Measurements from ENCODE around the gene CRYM.
"Not testable (repeated sequence)": the region's sequence is repeated elsewhere in the genome, so short reads cannot be mapped to it uniquely, and the experiment has no call there.

DNA sequence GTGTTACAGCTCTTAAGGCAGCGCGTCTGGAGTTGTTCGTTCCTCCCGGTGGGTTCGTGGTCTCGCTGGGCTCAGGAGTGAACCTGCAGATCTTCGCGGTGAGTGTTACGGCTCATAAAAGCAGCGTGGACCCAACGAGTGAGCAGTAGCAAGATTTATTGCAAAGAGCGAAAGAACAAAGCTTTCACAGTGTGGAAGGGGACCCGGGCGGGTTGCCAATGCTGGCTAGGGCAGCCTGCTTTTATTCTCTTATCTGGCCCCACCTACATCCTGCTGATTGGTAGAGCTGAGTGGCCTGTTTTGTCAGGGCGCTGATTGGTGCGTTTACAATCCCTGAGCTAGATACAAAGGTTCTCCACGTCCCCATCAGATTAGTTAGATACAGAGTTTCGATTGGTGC lies 34.0 kb upstream of the CRYM start:
- TF ChIP-seq, protein P1, sequence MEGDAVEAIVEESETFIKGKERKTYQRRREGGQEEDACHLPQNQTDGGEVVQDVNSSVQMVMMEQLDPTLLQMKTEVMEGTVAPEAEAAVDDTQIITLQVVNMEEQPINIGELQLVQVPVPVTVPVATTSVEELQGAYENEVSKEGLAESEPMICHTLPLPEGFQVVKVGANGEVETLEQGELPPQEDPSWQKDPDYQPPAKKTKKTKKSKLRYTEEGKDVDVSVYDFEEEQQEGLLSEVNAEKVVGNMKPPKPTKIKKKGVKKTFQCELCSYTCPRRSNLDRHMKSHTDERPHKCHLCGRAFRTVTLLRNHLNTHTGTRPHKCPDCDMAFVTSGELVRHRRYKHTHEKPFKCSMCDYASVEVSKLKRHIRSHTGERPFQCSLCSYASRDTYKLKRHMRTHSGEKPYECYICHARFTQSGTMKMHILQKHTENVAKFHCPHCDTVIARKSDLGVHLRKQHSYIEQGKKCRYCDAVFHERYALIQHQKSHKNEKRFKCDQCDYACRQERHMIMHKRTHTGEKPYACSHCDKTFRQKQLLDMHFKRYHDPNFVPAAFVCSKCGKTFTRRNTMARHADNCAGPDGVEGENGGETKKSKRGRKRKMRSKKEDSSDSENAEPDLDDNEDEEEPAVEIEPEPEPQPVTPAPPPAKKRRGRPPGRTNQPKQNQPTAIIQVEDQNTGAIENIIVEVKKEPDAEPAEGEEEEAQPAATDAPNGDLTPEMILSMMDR (IDR thresholded peaks at IDR 0.05) = not testable (repeated sequence)
- not testable (repeated sequence) for TF ChIP-seq POLR2A, POLR2AphosphoS5, EP300 (IDR thresholded peaks at IDR 0.05)

Data from gastroesophageal sphincter (tissue), 3 donors.